Measurements from ENCODE around the gene WFIKKN2.

- TF ChIP-seq REST (IDR thresholded peaks at IDR 0.05; ENCODE audit: low read depth) (no peak), CTCF (IDR thresholded peaks at IDR 0.05 in 2 of 3, conservative IDR thresholded peaks at IDR 0.05 in 1 of 3; ENCODE audit: borderline replicate concordance in 1 of 3, insufficient read depth in 1 of 3, low read depth in 2 of 3, low read length in 2 of 3) (no peak), ZBTB33 (IDR thresholded peaks at IDR 0.05; ENCODE audit: extremely low read depth, insufficient replicate concordance, low read length) (no peak), POLR2A (IDR thresholded peaks at IDR 0.05; ENCODE audit: borderline replicate concordance, extremely low read depth, insufficient read depth, insufficient read length) (no peak), CBX3 (IDR thresholded peaks at IDR 0.05; ENCODE audit: low read depth) (no peak), POLR2AphosphoS5 (IDR thresholded peaks at IDR 0.05; ENCODE audit: low read depth, low read length) (no peak)
Observed at GRCh38 chr17:50891577-50891989, 56.2 kb downstream of the WFIKKN2 start.
